A673 (cell line): Measurements from ENCODE around the gene ATRNL1.

Source experiments
- CTCF ChIP-seq: fragments of 300-800, 200-600 bp; sonication (generic); conservative IDR thresholded peaks from 2 replicates; pipeline ENCODE4 v1.5.1; 2017; ENCODE audit warnings: low read depth, mild to moderate bottlenecking, antibody characterized with exemption, low read length, moderate library complexity, mixed read lengths
- EZH2 ChIP-seq: fragments of 200-600 bp; sonication (generic); IDR thresholded peaks from 2 replicates; pipeline ENCODE4 v1.6.1; 2017; ENCODE audit warnings: borderline replicate concordance, low read depth, mild to moderate bottlenecking, mixed read lengths, antibody characterized with exemption, low read length; ENCODE audit not compliant: poor library complexity, severe bottlenecking

GRCh38 chr10:115436999-115437398, 343.8 kb downstream of the ATRNL1 start:
- TF ChIP-seq EZH2 (no peak), CTCF (no peak)
